Stimulated activated CD4-positive, alpha-beta T cell treated with anti-CD3 and anti-CD28 coated beads, Interleukin-15, amount 100 ng/mL, for 24 hours (primary cell): Measurements from ENCODE around the gene CACNA1I.

ENCODE experiments used
- DNase-seq: peaks from one replicate; pipeline ENCODE4 v3.0.0-alpha.2; 2020

CACNA1I gene

DNA sequence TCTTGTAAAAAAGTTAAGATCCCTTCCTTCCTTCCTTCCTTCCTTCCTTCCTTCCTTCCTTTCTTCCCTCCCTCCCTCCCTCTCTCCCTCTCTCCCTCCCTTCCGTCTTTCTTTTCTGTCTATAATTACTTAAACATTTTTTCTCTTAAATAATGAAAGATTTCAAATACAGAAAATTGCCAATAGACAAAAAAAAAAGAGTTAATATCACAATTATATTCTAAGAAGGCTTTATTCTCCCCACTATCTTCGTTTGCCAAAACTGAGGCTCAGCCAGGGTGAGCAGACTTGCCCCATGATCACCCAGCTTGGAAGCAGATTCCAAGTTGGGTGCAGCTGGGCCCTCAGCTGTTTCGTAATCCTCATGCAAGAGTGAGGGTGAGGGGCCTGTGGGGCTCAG is 327 bp upstream of the CACNA1I start:
- no peak for DNase-seq

DNA sequence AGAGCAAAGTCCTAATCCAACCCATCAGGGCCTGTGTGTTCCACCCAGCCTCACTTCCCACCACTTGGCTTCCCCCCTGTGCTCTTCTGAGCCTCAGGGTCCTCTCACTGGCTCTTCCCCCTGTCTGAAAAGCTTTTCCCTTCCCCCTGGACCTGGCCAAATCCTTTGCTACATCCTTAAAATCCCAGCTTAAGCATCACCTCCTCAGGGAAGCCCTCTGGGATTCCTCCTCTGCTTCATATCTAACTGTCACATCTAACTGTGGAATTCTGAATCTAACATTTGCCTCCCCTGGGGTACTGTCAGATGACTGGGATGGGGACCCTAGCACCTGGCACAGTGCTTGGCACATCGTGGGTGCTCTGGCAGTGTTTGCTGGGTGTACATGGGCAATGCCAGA is 985 bp downstream of the CACNA1I start:
- DNase-seq, result no peak

DNA sequence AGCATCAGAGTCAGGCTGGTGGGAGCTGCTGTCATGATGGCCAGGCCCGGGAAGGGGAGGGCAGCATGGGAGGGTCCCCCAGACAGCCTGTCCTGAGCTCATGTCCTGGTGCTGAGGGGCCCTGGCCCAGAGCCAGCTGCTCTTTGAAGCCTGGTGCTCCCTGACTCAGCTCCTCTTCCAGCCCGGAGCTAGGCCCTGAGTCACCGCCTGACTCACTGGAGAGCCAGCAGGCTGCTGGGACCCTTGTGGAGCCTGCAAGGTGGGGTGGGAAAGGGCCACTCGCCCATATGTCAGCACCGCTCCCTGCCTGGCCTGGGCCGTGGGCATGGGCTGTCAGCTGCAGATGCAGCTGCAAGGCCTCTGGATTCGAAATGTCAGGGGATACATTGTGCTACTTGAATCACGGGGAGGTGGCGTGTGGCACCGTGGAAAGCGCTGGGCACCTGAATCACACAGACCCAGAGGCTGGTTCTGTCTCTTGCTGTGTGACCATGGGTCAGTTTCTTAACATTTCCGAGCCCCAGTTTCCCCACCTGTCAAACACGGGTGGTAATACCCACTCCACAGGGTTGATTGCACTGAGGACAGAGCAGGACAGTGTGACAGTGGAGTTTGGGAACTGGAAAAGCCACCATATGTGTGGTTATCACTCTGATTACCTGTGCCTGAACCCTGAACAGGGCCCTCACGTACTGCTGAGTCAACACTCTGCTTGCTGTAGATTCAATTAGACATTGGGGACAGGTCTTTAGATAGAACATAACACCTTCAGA is 4.4 kb downstream of the CACNA1I start:
- no peak for DNase-seq

DNA sequence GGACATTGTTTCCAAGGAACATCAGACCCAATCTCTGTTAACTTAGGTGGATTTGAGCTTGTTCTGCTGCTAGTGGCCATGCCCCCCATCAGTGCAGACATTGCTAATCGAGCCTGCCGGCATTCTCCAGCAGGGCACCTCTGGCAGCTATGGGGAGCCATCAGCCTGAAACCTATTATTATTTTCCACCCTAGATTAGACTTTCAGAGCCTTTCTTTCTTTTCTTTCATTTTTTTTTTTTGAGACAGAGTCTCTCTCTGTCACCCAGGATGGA is 4.9 kb downstream of the CACNA1I start:
- DNase-seq, result no peak

DNA sequence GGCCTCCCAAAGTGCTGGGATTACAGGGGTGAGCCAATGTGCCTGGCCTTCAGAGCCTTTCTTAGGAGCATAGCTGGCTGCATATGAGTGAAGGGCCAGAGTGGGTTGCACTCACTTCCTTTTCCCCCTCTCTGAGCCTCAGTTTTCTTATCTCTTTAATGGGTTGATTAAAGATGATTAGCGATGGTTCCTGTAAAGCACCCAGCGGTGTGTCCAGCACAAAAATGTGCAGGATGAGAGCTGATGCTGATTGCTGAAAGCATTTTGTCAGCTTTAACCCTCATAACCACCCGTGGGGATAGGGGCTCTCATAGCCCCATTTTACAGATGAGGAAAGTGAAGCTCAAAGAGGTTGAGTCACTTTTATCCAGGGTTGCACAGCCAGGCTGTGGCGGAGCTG is 5.5 kb downstream of the CACNA1I start:
- no peak for DNase-seq

DNA sequence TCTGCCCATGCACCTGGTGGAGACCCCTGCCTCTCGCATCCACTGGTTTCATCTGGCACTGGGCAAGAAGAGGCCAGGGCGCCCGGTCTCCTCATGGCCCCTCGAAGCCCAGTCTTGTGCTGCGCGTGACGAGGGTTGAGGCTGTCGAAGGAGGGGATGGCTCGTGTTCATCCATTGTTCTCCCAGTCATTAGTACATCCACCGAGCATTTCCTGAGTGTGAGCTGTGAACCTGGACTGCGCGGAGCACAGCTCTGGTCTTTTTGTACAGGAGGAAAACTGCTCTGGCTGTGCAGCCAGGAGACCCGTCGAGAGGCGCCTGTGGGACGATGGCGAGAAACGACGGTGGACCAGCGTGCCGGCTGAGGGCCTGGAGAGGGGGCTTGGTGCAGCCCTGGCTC is 6.8 kb downstream of the CACNA1I start:
- DNase-seq, result no peak

DNA sequence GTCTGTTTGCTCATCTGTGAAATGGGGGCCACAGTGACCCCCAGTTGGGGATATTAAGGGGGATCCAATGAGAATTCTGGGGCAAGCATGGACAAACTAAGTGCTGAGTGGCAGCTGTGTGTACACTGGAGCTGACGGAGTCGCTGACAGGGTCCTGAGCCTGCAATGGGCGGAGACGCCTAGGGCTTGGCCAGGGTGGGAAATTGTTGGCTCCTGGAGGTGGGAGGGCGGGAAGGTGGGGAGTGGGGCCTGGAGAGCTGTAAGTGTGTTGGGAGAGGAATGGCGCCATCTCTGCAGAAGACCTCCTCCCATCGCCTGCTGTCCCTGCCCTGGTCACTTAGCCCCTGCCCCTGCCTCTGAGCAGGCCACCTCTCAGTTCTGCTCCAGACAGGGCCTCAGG is 7.3 kb downstream of the CACNA1I start:
- no peak for DNase-seq

DNA sequence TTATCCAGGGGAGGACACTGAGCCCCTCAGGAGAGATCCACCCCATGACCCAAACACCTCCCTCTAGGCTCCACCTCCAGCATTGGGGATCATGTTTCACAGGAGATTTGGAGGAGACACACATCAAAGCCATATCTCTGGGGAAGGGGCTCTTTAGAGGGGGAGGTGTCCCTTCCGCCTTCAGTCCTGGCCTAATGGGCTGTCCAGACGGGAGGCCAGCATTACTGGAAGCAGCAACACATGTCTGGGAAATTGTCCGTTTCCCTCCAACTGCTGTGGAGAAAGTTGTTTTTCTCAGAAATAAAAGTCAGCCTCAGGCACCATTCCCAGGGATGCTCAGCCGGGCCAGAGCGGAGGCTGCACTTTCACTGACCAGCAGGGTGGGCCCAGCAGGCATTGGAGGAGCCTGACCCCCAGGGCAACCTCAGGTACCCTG is 9.5 kb downstream of the CACNA1I start:
- DNase-seq, result no peak

DNA sequence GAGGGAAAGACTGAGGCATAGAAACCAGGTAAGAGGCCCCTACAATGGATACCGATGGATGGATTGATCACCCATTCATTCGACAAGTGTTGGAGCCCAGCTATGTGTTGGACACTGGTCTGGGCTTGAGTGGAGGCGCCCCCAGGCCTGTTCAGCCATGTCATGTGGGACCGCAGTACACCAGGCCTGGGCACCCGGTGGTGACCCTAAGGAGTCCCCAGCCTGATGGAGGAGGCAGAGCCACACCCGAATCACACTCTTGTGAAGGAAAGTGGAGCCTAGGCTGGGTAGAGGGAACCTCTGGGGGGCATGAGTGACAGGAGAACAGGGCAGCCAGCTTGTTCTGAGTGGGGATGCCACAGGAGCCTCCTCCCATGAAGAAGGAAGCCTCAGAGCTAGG is 10.2 kb downstream of the CACNA1I start:
- DNase-seq, result no peak

DNA sequence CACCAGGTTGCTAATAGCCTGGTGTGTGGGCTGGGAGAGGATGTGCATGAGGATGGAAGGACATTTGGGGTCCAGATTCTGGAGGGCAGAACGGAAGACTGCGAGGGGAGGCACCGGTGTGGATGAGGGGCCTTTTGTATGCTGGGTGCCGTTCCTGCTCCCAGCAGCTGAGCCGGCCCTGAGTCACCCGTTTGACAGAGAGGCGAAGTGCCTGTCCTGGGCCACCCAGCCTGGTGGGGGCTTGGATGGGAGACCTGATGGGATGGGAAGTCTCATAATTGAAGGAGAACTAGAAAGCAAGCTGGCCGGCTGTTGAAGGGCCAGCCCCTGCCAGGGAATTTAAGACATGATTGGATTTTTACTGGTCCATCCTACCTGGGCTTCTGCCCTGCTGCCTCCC is 10.8 kb downstream of the CACNA1I start:
- no peak for DNase-seq

DNA sequence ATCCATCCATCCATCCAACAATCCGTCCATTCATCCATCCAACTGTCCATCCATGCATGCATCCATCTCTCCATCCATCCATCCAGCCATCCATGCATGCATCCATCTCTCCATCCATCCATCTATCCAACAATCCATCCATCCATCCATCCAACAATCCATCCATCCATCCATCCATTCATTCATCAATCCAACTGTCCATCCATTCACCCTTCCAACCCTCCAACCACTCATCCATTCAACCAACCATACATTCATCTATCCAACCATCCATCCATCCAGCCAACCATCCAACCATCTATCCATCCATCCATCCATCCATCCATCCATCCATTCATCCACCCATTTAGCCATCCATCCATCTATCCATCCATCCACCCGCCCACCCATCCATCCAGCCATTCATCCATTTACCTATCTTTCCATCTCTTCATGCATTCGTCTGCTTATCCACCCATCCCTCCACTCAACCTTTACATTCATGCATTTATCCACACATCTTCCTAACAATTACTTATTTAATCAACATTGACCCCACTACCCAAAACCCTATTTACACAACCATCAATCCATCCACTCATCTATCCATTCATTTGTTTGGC is 12.6 kb downstream of the CACNA1I start:
- no peak for DNase-seq

DNA sequence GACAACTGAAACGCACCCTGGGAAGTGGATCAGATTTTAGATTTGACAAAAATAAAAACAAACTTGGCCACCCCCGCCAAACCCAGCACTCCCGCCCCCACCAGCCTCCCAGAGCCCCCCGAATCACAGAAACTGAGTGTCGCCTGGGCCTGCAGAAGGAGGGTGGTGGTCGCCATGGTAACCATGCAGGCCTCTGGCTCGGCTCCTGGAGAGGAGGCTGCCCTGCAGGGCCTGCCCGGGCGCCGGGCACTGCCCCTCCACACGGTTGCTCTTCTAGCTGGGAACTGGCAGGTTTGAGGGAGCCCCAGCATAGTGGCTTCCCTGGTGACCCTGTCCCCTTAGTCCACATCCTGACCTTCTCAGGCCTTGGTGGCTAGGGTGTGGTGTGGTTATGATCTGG is 19.3 kb downstream of the CACNA1I start:
- DNase-seq, result no peak

DNA sequence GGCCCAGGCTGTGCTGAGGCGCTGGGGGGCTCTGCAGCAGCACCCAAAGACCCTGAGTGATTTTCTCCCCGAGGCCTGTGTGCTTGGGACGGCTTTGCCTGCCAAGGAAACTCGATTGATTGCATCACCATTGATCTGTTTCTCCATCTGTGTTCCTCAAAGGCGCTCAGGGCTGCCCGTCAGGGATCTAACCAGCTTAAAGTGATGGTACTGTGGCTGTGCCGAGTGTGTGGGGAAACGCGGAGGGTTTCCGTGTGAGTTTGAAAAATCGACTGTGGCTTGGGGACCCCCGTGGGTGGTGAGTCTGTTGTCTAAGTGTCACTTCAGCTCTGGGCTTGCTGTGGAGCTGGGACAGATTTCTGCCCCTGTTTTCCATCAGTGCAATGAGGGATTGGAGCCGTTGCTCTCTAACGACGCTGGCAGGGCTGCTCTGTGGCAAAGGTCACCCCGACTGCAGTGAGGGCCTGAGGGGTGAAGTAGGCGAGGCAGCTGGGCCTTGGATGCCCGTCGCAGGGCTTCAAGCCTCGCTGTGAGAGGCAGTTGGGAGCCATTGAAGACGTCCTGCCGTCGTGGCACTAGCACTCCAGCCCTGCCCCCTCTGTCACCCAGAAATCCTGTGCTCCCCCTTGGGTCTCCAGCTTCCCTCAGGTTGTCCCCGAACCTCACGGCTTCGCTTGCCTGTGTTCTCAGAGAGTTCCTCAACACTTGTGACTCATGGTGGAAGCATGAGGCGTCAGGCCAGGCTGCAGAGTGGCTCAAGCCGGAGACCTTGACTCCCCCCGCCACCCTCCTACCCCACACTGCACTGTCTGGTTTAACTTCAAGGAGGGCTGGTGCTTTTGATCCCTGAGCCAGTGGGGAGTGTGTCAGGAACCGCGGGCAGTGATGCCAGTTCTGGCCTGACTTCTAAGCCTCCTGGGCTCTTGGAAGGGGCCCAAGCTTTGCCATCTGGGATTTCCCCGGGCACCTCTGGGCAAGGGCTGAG is 21.8 kb downstream of the CACNA1I start:
- DNase-seq, result no peak

DNA sequence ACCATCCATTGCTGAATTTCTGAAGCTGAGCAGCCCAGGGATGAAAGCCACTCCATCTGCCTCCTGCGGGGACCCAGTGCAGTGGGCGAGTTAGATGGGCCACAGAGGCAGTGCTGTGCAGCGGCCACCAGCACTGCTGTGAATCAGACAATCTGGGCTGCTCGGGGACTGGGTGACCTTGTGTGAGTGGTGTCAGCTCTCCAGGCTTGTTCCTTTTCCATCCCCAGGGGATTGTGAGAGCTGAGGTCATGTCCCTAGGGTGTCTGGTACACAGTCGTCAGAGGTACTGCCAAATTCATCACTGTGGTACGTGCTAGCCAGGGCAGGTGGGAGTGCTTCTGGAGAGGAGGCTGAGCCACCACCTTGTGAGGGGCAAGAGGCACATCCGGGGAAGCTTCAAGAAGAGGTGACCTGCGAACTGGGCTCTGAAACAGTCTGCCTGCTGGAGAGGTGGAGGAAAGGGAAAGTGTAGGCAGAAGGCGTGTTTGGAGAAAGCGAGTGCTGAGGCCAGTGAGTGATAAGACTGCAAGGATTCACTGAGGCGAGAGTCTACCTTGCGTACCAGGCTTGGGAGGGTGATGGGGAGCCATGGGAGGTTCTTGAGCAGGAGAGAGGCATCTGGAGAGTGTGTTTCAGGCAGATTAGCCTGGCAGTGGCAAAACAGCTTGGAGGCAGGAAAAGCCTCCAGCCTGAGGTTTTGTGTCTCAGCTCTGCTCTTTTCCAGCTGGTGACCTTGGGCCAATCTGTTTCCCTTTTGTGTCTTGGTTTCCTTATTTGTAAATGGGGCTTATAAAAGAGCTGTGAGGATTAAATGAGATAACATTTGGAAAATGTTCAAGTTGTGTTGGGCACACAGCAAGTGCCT is 22.7 kb downstream of the CACNA1I start:
- DNase-seq, result no peak

DNA sequence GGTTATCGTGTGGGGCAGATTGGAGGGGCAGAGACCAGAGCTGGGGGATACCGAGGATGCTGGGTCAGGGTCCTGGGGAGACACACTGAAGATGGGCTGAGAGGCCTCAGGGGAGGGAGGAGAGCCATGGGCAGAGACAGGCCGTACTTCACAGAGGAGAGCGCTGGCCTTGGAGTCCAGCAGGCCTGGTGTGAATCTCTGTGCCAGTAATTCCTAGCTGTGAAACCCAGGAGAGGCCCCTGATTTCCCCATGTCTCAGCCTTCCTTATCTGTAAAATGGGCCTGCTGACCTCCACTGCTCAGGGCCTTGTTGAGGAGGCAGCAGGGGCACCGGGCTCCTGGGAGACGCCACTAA is 23.4 kb downstream of the CACNA1I start:
- no peak for DNase-seq

DNA sequence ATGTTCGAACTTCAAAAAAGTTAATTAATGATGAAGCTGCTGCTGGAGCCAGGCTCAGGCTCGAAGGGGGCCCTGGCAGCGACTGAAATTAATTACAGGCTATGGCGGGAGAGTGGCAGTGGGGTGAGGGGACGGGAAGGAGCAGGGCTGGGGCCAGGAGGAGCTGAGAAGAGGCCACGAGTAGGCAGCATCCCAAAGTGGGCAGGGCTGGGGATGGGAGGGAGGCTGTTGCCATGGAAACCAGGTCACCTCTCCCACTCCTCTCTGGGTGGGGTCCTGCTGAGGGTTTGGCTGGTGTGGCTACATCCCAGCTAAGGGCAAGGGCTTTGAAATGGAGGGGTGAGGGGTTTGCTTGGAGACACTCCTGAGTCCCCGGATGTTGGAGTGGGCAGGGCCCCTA is 23.9 kb downstream of the CACNA1I start:
- no peak for DNase-seq

DNA sequence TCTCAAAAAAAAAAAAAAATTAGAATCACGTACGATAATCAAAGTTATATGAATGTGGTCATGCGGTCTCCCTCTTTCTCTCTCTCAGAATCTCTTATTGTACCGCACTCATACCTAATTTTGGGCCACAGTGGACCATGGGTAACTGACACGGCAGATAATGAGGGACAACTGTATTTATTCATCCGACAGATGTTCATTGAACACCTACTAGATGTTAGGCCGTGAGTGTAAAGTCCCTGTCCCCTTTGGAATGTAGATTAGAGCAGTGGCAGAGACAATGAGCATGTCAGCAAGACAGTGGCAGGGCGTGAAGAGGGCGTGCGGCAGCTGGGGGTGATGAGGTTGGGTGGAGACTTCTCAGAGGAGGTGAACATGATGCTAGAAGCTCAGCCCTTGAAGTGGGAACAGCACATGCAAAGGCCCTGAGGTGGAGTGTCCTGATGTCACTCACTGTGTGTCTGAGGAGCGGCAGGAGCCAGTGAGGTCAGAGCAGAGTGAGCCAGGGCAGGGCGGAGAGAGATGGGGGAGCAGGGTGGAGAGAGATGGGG is 25.1 kb downstream of the CACNA1I start:
- DNase-seq, result no peak

DNA sequence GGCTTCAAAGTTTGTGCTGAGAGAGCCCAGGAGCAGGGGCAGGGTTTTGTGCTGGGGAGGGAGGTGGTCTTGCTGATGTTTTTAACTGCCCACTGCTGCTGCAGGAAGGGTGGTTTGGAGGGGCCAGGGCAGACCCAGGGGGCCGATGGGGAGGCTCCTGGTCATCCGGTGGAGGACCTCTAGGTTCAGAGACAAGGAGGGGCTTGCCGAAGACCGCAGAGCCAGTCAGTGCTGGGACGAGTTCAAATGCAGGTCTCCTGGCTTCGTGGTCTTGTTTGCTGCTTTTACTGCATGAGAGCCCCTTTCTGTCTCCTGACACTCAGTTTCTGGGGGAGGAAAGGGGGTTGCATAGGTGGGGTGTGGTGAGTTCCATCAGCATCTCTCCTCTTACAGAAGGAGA is 26.0 kb downstream of the CACNA1I start:
- no peak for DNase-seq

DNA sequence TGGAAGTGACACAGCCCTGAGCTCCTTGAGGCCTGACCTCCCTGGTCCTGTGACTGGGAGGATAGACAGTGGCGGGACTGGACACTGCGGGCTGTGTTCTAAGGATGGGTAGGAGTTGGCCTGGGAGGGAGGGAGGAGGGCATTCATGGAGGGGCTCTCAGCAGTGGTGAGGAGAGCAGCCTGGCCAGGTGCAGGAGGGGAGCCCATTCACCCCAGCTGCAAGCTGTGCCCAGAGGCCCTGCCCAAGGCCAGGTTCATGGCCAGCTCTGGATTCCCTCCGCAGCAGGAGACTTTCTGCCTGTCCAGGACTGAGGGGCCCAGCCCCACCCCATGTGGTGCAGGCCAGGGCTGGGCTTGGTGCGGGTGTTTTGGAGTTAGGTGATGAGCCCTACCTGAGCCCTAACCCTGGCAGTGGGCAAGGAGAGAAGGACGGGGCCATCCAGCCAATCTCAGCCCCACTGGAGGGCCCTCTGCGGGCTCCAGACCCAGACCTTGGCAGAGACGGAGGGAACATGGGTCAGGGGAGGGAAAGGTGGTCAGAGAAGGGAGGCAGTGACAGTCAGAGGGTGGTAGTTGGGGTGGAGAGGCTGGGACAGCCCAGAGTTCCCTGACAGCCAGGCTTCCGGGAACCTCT is 26.8 kb downstream of the CACNA1I start:
- DNase-seq, result no peak

DNA sequence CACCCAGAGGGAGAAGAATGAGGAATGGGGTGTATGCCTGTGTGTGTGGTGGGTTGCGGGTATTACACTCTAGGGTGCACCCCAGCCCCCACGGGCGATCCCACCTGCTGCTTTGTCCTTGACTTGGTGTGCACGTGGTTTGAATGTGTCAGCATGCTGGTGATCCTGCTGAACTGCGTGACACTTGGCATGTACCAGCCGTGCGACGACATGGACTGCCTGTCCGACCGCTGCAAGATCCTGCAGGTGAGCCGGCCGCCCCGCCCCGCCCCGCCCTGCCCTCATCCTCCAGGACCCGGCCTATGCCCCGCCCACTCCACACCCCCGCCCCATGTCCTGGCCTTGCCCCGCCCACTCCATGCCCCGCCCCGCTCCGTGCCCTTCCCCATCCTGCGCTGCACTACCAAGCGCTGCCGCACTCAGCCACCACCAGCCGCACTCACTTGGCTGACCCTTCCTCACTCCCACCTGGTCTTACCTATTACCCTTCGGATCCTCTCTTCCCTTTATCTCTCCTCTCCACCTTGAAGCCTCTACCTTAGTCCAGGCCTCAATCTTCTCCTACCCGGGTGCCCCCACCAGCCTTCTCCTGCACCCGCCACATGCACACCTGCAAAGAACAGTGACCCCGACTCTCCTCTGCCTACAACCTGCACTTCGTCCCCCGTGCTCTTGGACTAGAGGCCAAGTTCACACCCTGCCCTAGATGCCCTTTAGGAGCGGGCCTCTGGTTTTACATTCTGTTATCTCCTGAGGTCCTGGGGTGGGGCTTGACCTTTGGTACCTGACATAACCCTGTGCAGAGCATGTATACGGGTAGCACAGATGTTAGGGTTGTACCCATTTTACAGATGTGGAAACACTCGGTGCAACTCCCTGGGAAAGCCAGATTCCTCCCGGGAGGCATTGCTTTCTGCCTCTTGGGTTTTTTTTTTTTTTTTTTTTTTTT is 27.7 kb downstream of the CACNA1I start:
- peak; percentile 91 for DNase-seq
